Measurements from ENCODE around the gene LAMA2.

Gene LAMA2

DNA sequence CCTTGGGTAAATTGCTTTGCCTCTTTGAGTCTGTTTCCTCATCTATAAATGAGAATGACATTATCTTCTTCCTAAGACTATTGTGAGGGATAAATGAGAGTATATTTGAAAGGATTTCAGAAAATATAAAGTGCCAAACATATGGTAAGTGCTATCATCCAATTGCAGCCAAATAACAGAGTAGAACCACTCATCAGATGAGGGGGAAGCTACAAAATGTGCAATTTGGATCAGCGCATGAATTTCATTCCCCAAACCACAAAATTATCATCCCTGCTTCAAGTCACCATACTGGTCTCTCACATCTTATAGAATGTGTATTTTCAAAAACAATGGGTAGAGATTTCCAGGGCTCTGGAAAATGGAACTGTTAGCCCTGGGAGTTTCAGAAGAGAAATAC, 668.5 kb downstream of the LAMA2 start:
- TF ChIP-seq, protein P1, sequence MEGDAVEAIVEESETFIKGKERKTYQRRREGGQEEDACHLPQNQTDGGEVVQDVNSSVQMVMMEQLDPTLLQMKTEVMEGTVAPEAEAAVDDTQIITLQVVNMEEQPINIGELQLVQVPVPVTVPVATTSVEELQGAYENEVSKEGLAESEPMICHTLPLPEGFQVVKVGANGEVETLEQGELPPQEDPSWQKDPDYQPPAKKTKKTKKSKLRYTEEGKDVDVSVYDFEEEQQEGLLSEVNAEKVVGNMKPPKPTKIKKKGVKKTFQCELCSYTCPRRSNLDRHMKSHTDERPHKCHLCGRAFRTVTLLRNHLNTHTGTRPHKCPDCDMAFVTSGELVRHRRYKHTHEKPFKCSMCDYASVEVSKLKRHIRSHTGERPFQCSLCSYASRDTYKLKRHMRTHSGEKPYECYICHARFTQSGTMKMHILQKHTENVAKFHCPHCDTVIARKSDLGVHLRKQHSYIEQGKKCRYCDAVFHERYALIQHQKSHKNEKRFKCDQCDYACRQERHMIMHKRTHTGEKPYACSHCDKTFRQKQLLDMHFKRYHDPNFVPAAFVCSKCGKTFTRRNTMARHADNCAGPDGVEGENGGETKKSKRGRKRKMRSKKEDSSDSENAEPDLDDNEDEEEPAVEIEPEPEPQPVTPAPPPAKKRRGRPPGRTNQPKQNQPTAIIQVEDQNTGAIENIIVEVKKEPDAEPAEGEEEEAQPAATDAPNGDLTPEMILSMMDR (conservative IDR thresholded peaks at IDR 0.05; ENCODE audit: low read length): no peak
- TF ChIP-seq EZH2phosphoT487 (IDR thresholded peaks at IDR 0.05; ENCODE audit: borderline replicate concordance): no peak
- Histone ChIP-seq H3K9me2 (replicated peaks; ENCODE audit: low read depth, low read length) (no peaks in the 10 kb centered on the region), H3K9me3 (ENCODE audit: insufficient read depth, low read depth, low read length) (no peaks in the 10 kb centered on the region), H3K4me1 (ENCODE audit: insufficient read depth, low read length, poor library complexity, severe bottlenecking) (peaks cover 4% of the 10 kb centered on the region), H3K36me3 (ENCODE audit: insufficient read depth, low read length) (no peaks in the 10 kb centered on the region), H4K20me1 (ENCODE audit: insufficient read depth, low read length, poor library complexity, severe bottlenecking) (no peaks in the 10 kb centered on the region), H3K4me3 (ENCODE audit: low read length, poor library complexity, severe bottlenecking) (no peak overlapping the region), H3F3A (ENCODE audit: low read depth) (no peaks in the 10 kb centered on the region), H3K79me2 (ENCODE audit: insufficient read depth, low read length) (no peaks in the 10 kb centered on the region), H2AFZ (ENCODE audit: low read length) (no peak overlapping the region), H3K9ac (ENCODE audit: low read depth, low read length, poor library complexity, severe bottlenecking) (no peak overlapping the region), H3K27me3 (ENCODE audit: insufficient read depth, low read length, poor library complexity, severe bottlenecking) (no peaks in the 10 kb centered on the region), H3K4me2 (ENCODE audit: low read depth, low read length, poor library complexity, severe bottlenecking) (no peak overlapping the region)

DNA sequence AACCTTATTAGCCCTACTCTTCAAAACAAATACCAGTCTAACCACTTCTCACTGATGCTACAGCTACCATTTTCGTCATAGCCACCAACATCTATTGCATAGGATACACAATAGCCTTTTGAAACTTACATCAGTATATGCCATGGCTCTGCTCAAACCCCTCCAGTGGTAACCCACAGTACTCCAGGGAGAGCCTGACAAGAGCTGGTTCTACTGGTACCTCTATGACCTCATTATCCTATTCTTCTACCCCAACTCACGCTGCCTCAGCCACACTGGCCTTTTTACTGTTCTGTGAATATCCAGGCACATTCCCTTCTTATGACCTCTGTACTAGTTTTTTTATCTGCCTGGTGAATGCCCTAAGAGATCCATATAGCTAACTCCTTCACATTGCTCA, 669.5 kb downstream of the LAMA2 start:
- Histone ChIP-seq H3K4me3 (ENCODE audit: low read length, poor library complexity, severe bottlenecking) (no peak overlapping the region), H3K4me2 (ENCODE audit: low read depth, low read length, poor library complexity, severe bottlenecking) (no peak overlapping the region), H3K4me1 (ENCODE audit: insufficient read depth, low read length, poor library complexity, severe bottlenecking) (peaks cover 3% of the 10 kb centered on the region), H3K36me3 (ENCODE audit: insufficient read depth, low read length) (no peaks in the 10 kb centered on the region), H2AFZ (ENCODE audit: low read length) (no peak overlapping the region), H4K20me1 (ENCODE audit: insufficient read depth, low read length, poor library complexity, severe bottlenecking) (no peaks in the 10 kb centered on the region), H3F3A (ENCODE audit: low read depth) (no peaks in the 10 kb centered on the region), H3K9me2 (replicated peaks; ENCODE audit: low read depth, low read length) (no peaks in the 10 kb centered on the region), H3K9ac (ENCODE audit: low read depth, low read length, poor library complexity, severe bottlenecking) (no peak overlapping the region), H3K79me2 (ENCODE audit: insufficient read depth, low read length) (no peaks in the 10 kb centered on the region), H3K9me3 (ENCODE audit: insufficient read depth, low read depth, low read length) (no peaks in the 10 kb centered on the region), H3K27me3 (ENCODE audit: insufficient read depth, low read length, poor library complexity, severe bottlenecking) (no peaks in the 10 kb centered on the region)
- no peak for TF ChIP-seq EZH2phosphoT487 (IDR thresholded peaks at IDR 0.05; ENCODE audit: borderline replicate concordance)
- TF ChIP-seq, protein P1 (conservative IDR thresholded peaks at IDR 0.05; ENCODE audit: low read length): no peak

- no peaks in the 10 kb centered on the region for H3K79me2 ChIP-seq (ENCODE audit: insufficient read depth, low read length)
These were observed 672.4 kb downstream of the LAMA2 start for GRCh38 chr6:129555206-129555832.

More at GRCh38 chr6:129555206-129555832, 672.4 kb downstream of the LAMA2 start:
- Histone ChIP-seq H3K9me2 (replicated peaks; ENCODE audit: low read depth, low read length) (no peaks in the 10 kb centered on the region), H3K27me3 (ENCODE audit: insufficient read depth, low read length, poor library complexity, severe bottlenecking) (no peaks in the 10 kb centered on the region), H3K4me2 (ENCODE audit: low read depth, low read length, poor library complexity, severe bottlenecking) (no peak overlapping the region), H3K36me3 (ENCODE audit: insufficient read depth, low read length) (no peaks in the 10 kb centered on the region), H4K20me1 (ENCODE audit: insufficient read depth, low read length, poor library complexity, severe bottlenecking) (no peaks in the 10 kb centered on the region), H3K9me3 (ENCODE audit: insufficient read depth, low read depth, low read length) (no peaks in the 10 kb centered on the region), H3K4me3 (ENCODE audit: low read length, poor library complexity, severe bottlenecking) (no peak overlapping the region), H2AFZ (ENCODE audit: low read length) (no peak overlapping the region), H3K9ac (ENCODE audit: low read depth, low read length, poor library complexity, severe bottlenecking) (no peak overlapping the region), H3F3A (ENCODE audit: low read depth) (no peaks in the 10 kb centered on the region), H3K4me1 (ENCODE audit: insufficient read depth, low read length, poor library complexity, severe bottlenecking) (no peaks in the 10 kb centered on the region)
- no peak for TF ChIP-seq EZH2phosphoT487 (IDR thresholded peaks at IDR 0.05; ENCODE audit: borderline replicate concordance)
- TF ChIP-seq, protein P1 (conservative IDR thresholded peaks at IDR 0.05; ENCODE audit: low read length): no peak
